ENCODE data around the gene SMCHD1.

The SMCHD1 gene

GRCh38 chr18:2699001-2699400 lies 43.5 kb downstream of the SMCHD1 start:
- TF ChIP-seq CTCF (IDR thresholded peaks at IDR 0.05; ENCODE audit: insufficient read depth, low read length), result no peak
- TF ChIP-seq REST (IDR thresholded peaks at IDR 0.05; ENCODE audit: insufficient replicate concordance, low read depth), result no peak
- no peak for TF ChIP-seq POLR2AphosphoS5 (IDR thresholded peaks at IDR 0.05; ENCODE audit: low read depth)
- TF ChIP-seq SPI1 (IDR thresholded peaks at IDR 0.05; ENCODE audit: borderline replicate concordance, low read depth), result no peak
- no peak for DNase-seq (ENCODE audit: low read depth in 1 of 2, low spot score in 1 of 2)
- Histone ChIP-seq H3K4me3 (replicated peaks; ENCODE audit: insufficient read depth, low read length) (no peak overlapping the region), H3K27me3 (ENCODE audit: insufficient read depth, poor library complexity, severe bottlenecking) (no peaks in the 10 kb centered on the region), H3K27ac (replicated peaks) (no peak overlapping the region)

- TF ChIP-seq GABPA (IDR thresholded peaks at IDR 0.05; ENCODE audit: low read depth) (no peak), POLR2AphosphoS5 (IDR thresholded peaks at IDR 0.05; ENCODE audit: low read depth) (no peak), SPI1 (IDR thresholded peaks at IDR 0.05; ENCODE audit: borderline replicate concordance, low read depth) (no peak), REST (IDR thresholded peaks at IDR 0.05; ENCODE audit: insufficient replicate concordance, low read depth) (no peak), CTCF (IDR thresholded peaks at IDR 0.05; ENCODE audit: insufficient read depth, low read length) (no peak)
- no peaks in the 10 kb centered on the region for H3K27me3 ChIP-seq (ENCODE audit: insufficient read depth, poor library complexity, severe bottlenecking)
- no peak for DNase-seq (ENCODE audit: low read depth in 1 of 2, low spot score in 1 of 2)
- peak overlapping the region; percentile 8; the same call in 1 of the 2 replicates for H3K27ac ChIP-seq (replicated peaks)
- H3K4me3 ChIP-seq (replicated peaks; ENCODE audit: insufficient read depth, low read length), result no peak overlapping the region
Observed at GRCh38 chr18:2704541-2704940, 49.0 kb downstream of the SMCHD1 start.

- H3K27ac ChIP-seq (replicated peaks), result peak overlapping the region; percentile 37
- no peaks in the 10 kb centered on the region for H3K27me3 ChIP-seq (ENCODE audit: insufficient read depth, poor library complexity, severe bottlenecking)
Observed at GRCh38 chr18:2706903-2707302, 51.4 kb downstream of the SMCHD1 start.

DNA sequence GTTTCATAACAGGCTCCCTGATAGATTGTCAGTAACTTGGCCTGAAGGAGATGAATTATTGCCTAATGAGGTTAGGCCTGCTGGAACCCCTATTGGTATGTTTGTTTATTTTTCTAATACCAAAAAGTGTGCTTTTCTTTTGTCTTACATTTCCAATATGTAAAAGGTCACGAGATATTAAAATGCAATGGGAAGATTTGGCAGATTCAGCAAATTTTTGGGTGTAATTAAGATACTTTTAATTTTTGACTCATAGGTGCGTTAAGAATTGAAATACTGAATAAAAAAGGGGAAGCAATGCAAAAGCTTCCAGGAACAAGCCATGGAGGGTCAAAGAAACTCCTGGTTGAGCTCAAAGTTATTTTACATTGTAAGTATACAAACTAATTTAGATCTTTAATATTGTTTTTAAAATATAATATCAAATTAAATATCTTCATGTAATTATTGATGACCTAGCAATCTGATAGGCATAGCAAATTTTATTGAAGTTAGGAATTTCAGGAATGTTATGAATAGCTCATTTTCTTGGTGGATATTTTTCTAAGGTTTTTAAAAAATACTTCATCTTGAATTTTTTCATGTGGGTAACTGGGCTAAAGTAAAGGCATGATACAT lies 52.1 kb downstream of the SMCHD1 start:
- Histone ChIP-seq H3K27me3 (ENCODE audit: insufficient read depth, poor library complexity, severe bottlenecking) (no peaks in the 10 kb centered on the region), H3K4me3 (replicated peaks; ENCODE audit: insufficient read depth, low read length) (no peak overlapping the region), H3K27ac (replicated peaks) (0 out of 2 replicates have a peak overlapping the region, but pooled peaks have one; percentile 2)
- no peak for DNase-seq (ENCODE audit: low read depth in 1 of 2, low spot score in 1 of 2)
- no peak for TF ChIP-seq CTCF (IDR thresholded peaks at IDR 0.05; ENCODE audit: insufficient read depth, low read length)
- no peak for TF ChIP-seq GABPA (IDR thresholded peaks at IDR 0.05; ENCODE audit: low read depth)
- TF ChIP-seq REST (IDR thresholded peaks at IDR 0.05; ENCODE audit: insufficient replicate concordance, low read depth), result no peak
- no peak for TF ChIP-seq SPI1 (IDR thresholded peaks at IDR 0.05; ENCODE audit: borderline replicate concordance, low read depth)
- TF ChIP-seq POLR2AphosphoS5 (IDR thresholded peaks at IDR 0.05; ENCODE audit: low read depth), result no peak

More at GRCh38 chr18:2706903-2707302, 51.4 kb downstream of the SMCHD1 start:
- no peak overlapping the region for H3K4me3 ChIP-seq (replicated peaks; ENCODE audit: insufficient read depth, low read length)
- 0 out of 2 replicates have a peak, but pooled peaks have one; percentile 33 for TF ChIP-seq POLR2AphosphoS5 (IDR thresholded peaks at IDR 0.05; ENCODE audit: low read depth)
- no peak; the same call in 1 of the 2 replicates for TF ChIP-seq SPI1 (IDR thresholded peaks at IDR 0.05; ENCODE audit: borderline replicate concordance, low read depth)
- DNase-seq (ENCODE audit: low read depth in 1 of 2, low spot score in 1 of 2), result peak; percentile 50 to 56

Data from HL-60 (cell line).